HepG2 (cell line): ENCODE results near the gene IFT52. TPM values are rescaled to one million over a fixed set of nuclear protein-coding genes. Genes with fewer than 3 reads are reported as not detected.

Experiments used
- AKAP8 ChIP-seq: sonication (generic); formaldehyde crosslinking; IDR thresholded peaks from 2 replicates; pipeline ENCODE4 v1.5.1; 2020; ENCODE audit warnings: mild to moderate bottlenecking, missing genetic modification reagents
- CBX5 ChIP-seq: sonication (generic); formaldehyde crosslinking; IDR thresholded peaks from 2 replicates; pipeline ENCODE4 v1.4.0; 2020; ENCODE audit warnings: missing genetic modification reagents, borderline replicate concordance
- FOXJ3 ChIP-seq: sonication (generic); formaldehyde crosslinking; IDR thresholded peaks from 2 replicates; pipeline ENCODE4 v1.4.0; 2020; ENCODE audit warnings: missing genetic modification reagents, mild to moderate bottlenecking, borderline replicate concordance
- GLI4 ChIP-seq: sonication (generic); formaldehyde crosslinking; IDR thresholded peaks from 2 replicates; pipeline ENCODE4 v1.5.1; 2020; ENCODE audit warnings: missing genetic modification reagents, mild to moderate bottlenecking, moderate library complexity, borderline replicate concordance
- KDM3A ChIP-seq: IDR thresholded peaks from 2 replicates; pipeline ENCODE4 v1.6.1; 2018; ENCODE audit warnings: low read depth, missing compliant biosample characterization
- KLF9 ChIP-seq: IDR thresholded peaks from 2 replicates; pipeline ENCODE4 v1.6.1; 2016; ENCODE audit warnings: low read depth
- MEF2D ChIP-seq: sonication (generic); formaldehyde crosslinking; IDR thresholded peaks from 2 replicates; pipeline ENCODE4 v1.5.1; 2020; ENCODE audit warnings: mild to moderate bottlenecking, missing genetic modification reagents
- NCOA1 ChIP-seq: sonication (generic); formaldehyde crosslinking; IDR thresholded peaks from 2 replicates; pipeline ENCODE4 v1.9.0; 2021; ENCODE audit warnings: missing genetic modification reagents
- POGZ ChIP-seq: sonication (generic); formaldehyde crosslinking; IDR thresholded peaks from 2 replicates; pipeline ENCODE4 v1.4.0; 2020; ENCODE audit warnings: mild to moderate bottlenecking, missing genetic modification reagents
- PRMT3 ChIP-seq: sonication (generic); formaldehyde crosslinking; IDR thresholded peaks from 2 replicates; pipeline ENCODE4 v1.8.1; 2022; ENCODE audit warnings: low read depth, mild to moderate bottlenecking, moderate library complexity, missing genetic modification reagents, borderline replicate concordance
- RELA ChIP-seq: sonication (generic); formaldehyde crosslinking; IDR thresholded peaks from 2 replicates; pipeline ENCODE4 v1.4.0; 2020; ENCODE audit warnings: missing genetic modification reagents
- RNF2 ChIP-seq: fragments of 450-650 bp; conservative IDR thresholded peaks from 2 replicates; pipeline ENCODE4 v1.6.1; 2016; ENCODE audit warnings: low read depth
- SRSF9 ChIP-seq: fragments of 200-400 bp; formaldehyde crosslinking; IDR thresholded peaks from 2 replicates; pipeline ENCODE4 v1.6.1; 2018; ENCODE audit warnings: borderline replicate concordance, mild to moderate bottlenecking, low read depth, low read length; ENCODE audit not compliant: insufficient read depth, poor library complexity, severe bottlenecking
- SSRP1 ChIP-seq: IDR thresholded peaks from 2 replicates; pipeline ENCODE4 v1.6.1; 2016; ENCODE audit warnings: control low read depth
- TOPORS ChIP-seq: sonication (generic); formaldehyde crosslinking; IDR thresholded peaks from 2 replicates; pipeline ENCODE4 v1.8.0; 2023; ENCODE audit warnings: mild to moderate bottlenecking, missing genetic modification reagents
- ZNF367 ChIP-seq: sonication (generic); formaldehyde crosslinking; IDR thresholded peaks from 2 replicates; pipeline ENCODE4 v1.4.0; 2020; ENCODE audit warnings: missing genetic modification reagents, borderline replicate concordance
- ZSCAN22 ChIP-seq: sonication (generic); formaldehyde crosslinking; IDR thresholded peaks from 2 replicates; pipeline ENCODE4 v1.4.0; 2020; ENCODE audit warnings: mild to moderate bottlenecking, missing genetic modification reagents
- polyA plus RNA-seq, 8 experiments: library from polyadenylated mRNA; depleted of rRNA in 3 of 8; stranded (reverse) in 7 of 8; unstranded in 1 of 8; fragments of >200 nt; fragmentation: Illumina TruSeq in 4 of 8; extraction: Trizol in 4 of 8; gene quantifications; 2 replicates each; pipeline versions ENCODE4 v1.2.1 to v1.2.3, GENCODE V29; 2011 to 2016; ENCODE audit warnings: low read depth in 4 of 8, missing spikeins in 1 of 8, mixed read lengths in 1 of 8; ENCODE audit not compliant: insufficient read depth in 1 of 8
- total RNA-seq, 5 experiments: library from RNA; depleted of rRNA; stranded (reverse); fragments of >200 nt; fragmentation: Illumina TruSeq; extraction: Trizol; gene quantifications; 2 replicates each; pipeline ENCODE4 v1.2.3, GENCODE V29; 2016; ENCODE audit warnings: low read depth in 1 of 5
- TF ChIP-seq, protein P1 (sequence below): conservative IDR thresholded peaks from 2 replicates; pipeline ENCODE4 v1.6.1; 2018; ENCODE audit warnings: missing genetic modification reagents
- TF ChIP-seq, protein P2 (sequence below): sonication (generic); formaldehyde crosslinking; IDR thresholded peaks from 2 replicates; pipeline ENCODE4 v1.8.1; 2023; ENCODE audit warnings: missing genetic modification reagents, mild to moderate bottlenecking, borderline replicate concordance
- TF ChIP-seq, protein P3 (sequence below): sonication (generic); formaldehyde crosslinking; conservative IDR thresholded peaks from 2 replicates; pipeline ENCODE4 v1.8.0; 2022; ENCODE audit warnings: low read depth, missing genetic modification reagents
- TF ChIP-seq, protein P4 (sequence below): sonication (generic); formaldehyde crosslinking; IDR thresholded peaks from 2 replicates; pipeline ENCODE4 v1.4.0; 2020; ENCODE audit warnings: missing genetic modification reagents
- TF ChIP-seq, protein P5 (sequence below): sonication (generic); formaldehyde crosslinking; IDR thresholded peaks from 2 replicates; pipeline ENCODE4 v1.8.1; 2022; ENCODE audit warnings: mild to moderate bottlenecking, missing genetic modification reagents
- TF ChIP-seq, protein P6 (sequence below): sonication (generic); formaldehyde crosslinking; IDR thresholded peaks from 2 replicates; pipeline ENCODE4 v1.4.0; 2020; ENCODE audit warnings: low read depth, mild to moderate bottlenecking, missing genetic modification reagents

The IFT52 gene
- total and polyA plus RNA-seq, 2 of the 13 experiments (the other 11 are each of a cell fraction or from before 2014, with no cell fraction given): 48.0 to 64.0 TPM

DNA sequence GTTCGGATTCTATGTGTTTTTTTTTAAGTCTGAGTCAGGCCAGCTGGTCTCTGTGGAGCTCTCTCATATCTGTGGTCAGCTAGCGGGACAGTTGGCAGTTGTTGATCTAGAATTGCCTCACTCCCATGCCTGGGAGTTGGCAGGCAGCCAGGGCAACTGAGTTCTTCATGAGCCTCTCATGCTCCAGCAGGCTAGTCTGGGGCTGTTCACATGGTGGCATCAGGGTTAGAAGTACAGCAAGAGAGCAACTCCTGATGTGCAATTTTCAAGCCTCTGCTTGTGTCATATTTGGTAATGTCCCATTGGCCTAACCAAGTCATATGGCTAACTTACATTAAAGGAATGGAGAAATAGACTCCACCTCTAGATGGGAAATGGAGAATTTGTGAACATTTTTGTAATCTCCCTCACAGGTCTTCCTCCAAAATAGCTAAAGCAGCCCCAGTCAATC is 6.7 kb upstream of the IFT52 start (continued):
- TF ChIP-seq, protein P1, sequence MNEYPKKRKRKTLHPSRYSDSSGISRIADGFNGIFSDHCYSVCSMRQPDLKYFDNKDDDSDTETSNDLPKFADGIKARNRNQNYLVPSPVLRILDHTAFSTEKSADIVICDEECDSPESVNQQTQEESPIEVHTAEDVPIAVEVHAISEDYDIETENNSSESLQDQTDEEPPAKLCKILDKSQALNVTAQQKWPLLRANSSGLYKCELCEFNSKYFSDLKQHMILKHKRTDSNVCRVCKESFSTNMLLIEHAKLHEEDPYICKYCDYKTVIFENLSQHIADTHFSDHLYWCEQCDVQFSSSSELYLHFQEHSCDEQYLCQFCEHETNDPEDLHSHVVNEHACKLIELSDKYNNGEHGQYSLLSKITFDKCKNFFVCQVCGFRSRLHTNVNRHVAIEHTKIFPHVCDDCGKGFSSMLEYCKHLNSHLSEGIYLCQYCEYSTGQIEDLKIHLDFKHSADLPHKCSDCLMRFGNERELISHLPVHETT: no peak
- TF ChIP-seq RELA (CRISPR knock-in tag): no peak
- TF ChIP-seq, protein P2, sequence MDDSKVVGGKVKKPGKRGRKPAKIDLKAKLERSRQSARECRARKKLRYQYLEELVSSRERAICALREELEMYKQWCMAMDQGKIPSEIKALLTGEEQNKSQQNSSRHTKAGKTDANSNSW (CRISPR knock-in tag): no peak
- no peak for TF ChIP-seq ZSCAN22
- TF ChIP-seq TOPORS (CRISPR knock-in tag): no peak
- TF ChIP-seq, protein P3, sequence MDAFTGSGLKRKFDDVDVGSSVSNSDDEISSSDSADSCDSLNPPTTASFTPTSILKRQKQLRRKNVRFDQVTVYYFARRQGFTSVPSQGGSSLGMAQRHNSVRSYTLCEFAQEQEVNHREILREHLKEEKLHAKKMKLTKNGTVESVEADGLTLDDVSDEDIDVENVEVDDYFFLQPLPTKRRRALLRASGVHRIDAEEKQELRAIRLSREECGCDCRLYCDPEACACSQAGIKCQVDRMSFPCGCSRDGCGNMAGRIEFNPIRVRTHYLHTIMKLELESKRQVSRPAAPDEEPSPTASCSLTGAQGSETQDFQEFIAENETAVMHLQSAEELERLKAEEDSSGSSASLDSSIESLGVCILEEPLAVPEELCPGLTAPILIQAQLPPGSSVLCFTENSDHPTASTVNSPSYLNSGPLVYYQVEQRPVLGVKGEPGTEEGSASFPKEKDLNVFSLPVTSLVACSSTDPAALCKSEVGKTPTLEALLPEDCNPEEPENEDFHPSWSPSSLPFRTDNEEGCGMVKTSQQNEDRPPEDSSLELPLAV (CRISPR knock-in tag): no peak
- TF ChIP-seq KLF9 (CRISPR knock-in tag): no peak
- no peak for TF ChIP-seq RNF2
- no peak; the same call in 1 of the 2 replicates for TF ChIP-seq SSRP1 (CRISPR knock-in tag)
- TF ChIP-seq, protein P4, sequence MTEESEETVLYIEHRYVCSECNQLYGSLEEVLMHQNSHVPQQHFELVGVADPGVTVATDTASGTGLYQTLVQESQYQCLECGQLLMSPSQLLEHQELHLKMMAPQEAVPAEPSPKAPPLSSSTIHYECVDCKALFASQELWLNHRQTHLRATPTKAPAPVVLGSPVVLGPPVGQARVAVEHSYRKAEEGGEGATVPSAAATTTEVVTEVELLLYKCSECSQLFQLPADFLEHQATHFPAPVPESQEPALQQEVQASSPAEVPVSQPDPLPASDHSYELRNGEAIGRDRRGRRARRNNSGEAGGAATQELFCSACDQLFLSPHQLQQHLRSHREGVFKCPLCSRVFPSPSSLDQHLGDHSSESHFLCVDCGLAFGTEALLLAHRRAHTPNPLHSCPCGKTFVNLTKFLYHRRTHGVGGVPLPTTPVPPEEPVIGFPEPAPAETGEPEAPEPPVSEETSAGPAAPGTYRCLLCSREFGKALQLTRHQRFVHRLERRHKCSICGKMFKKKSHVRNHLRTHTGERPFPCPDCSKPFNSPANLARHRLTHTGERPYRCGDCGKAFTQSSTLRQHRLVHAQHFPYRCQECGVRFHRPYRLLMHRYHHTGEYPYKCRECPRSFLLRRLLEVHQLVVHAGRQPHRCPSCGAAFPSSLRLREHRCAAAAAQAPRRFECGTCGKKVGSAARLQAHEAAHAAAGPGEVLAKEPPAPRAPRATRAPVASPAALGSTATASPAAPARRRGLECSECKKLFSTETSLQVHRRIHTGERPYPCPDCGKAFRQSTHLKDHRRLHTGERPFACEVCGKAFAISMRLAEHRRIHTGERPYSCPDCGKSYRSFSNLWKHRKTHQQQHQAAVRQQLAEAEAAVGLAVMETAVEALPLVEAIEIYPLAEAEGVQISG (CRISPR knock-in tag): no peak; the same call in 1 of the 2 replicates
- no peak for TF ChIP-seq AKAP8 (CRISPR knock-in tag)
- TF ChIP-seq FOXJ3 (CRISPR knock-in tag): peak; percentile 75; the same call in 1 of the 2 replicates
- TF ChIP-seq SRSF9: no peak
- peak; percentile 75; the same call in 1 of the 2 replicates for TF ChIP-seq MEF2D (CRISPR knock-in tag)
- TF ChIP-seq, protein P5, sequence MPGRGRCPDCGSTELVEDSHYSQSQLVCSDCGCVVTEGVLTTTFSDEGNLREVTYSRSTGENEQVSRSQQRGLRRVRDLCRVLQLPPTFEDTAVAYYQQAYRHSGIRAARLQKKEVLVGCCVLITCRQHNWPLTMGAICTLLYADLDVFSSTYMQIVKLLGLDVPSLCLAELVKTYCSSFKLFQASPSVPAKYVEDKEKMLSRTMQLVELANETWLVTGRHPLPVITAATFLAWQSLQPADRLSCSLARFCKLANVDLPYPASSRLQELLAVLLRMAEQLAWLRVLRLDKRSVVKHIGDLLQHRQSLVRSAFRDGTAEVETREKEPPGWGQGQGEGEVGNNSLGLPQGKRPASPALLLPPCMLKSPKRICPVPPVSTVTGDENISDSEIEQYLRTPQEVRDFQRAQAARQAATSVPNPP (CRISPR knock-in tag): no peak
- no peak for TF ChIP-seq KDM3A (CRISPR knock-in tag)
- TF ChIP-seq, protein P6, sequence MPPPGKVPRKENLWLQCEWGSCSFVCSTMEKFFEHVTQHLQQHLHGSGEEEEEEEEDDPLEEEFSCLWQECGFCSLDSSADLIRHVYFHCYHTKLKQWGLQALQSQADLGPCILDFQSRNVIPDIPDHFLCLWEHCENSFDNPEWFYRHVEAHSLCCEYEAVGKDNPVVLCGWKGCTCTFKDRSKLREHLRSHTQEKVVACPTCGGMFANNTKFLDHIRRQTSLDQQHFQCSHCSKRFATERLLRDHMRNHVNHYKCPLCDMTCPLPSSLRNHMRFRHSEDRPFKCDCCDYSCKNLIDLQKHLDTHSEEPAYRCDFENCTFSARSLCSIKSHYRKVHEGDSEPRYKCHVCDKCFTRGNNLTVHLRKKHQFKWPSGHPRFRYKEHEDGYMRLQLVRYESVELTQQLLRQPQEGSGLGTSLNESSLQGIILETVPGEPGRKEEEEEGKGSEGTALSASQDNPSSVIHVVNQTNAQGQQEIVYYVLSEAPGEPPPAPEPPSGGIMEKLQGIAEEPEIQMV (CRISPR knock-in tag): no peak
- TF ChIP-seq CBX5 (CRISPR knock-in tag): 0 out of 2 replicates have a peak, but pooled peaks have one; percentile 74
- 0 out of 2 replicates have a peak, but pooled peaks have one; percentile 42 for TF ChIP-seq POGZ (CRISPR knock-in tag)
- TF ChIP-seq PRMT3 (CRISPR knock-in tag): no peak
- no peak for TF ChIP-seq NCOA1 (CRISPR knock-in tag)
- TF ChIP-seq ZNF367 (CRISPR knock-in tag): no peak
- TF ChIP-seq GLI4 (CRISPR knock-in tag): no peak
